ENCODE measurements around the gene DLG2. TPM values are rescaled to one million over a fixed set of nuclear protein-coding genes. Genes with fewer than 3 reads are reported as not detected.

DLG2 gene
- total RNA-seq, 1 donor from 2014 or later: 0.17 TPM

- DNase-seq (ENCODE audit: low read depth): peak; percentile 37
- H3K4me3 ChIP-seq (ENCODE audit: low read depth, low read length): no peak overlapping the region
- TF ChIP-seq, protein P1, sequence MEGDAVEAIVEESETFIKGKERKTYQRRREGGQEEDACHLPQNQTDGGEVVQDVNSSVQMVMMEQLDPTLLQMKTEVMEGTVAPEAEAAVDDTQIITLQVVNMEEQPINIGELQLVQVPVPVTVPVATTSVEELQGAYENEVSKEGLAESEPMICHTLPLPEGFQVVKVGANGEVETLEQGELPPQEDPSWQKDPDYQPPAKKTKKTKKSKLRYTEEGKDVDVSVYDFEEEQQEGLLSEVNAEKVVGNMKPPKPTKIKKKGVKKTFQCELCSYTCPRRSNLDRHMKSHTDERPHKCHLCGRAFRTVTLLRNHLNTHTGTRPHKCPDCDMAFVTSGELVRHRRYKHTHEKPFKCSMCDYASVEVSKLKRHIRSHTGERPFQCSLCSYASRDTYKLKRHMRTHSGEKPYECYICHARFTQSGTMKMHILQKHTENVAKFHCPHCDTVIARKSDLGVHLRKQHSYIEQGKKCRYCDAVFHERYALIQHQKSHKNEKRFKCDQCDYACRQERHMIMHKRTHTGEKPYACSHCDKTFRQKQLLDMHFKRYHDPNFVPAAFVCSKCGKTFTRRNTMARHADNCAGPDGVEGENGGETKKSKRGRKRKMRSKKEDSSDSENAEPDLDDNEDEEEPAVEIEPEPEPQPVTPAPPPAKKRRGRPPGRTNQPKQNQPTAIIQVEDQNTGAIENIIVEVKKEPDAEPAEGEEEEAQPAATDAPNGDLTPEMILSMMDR (conservative IDR thresholded peaks at IDR 0.05; ENCODE audit: low read depth, low read length): no peak
Measured at GRCh38 chr11:83566950-83567349, 2060.2 kb downstream of the DLG2 start.

GRCh38 chr11:83564870-83565269, 2062.3 kb downstream of the DLG2 start:
- no peak for DNase-seq (ENCODE audit: low read depth)

DNA sequence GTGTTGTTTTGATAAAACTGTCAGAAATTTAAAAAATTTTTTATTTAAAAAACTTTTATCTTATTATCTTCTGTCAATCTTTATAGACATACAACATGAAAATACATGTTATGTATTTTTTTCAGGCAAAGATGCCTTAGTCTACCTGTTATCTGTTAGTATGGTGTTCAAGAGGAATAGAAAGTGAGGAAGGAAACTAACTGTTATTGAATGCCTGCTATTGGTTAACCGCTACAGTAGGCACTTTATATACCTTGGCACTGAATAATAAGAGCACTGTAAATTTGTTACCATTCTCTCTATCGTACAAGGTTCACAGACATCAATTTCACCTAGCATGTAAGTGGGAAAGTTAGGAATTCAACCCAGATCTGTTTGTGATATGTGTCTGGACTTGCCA, 2068.9 kb downstream of the DLG2 start:
- TF ChIP-seq, protein P1 (conservative IDR thresholded peaks at IDR 0.05; ENCODE audit: low read depth, low read length): no peak
- H3K4me3 ChIP-seq (ENCODE audit: low read depth, low read length): no peak overlapping the region
- no peak for DNase-seq (ENCODE audit: low read depth)

More at GRCh38 chr11:83564870-83565269, 2062.3 kb downstream of the DLG2 start:
- no peak overlapping the region for H3K4me3 ChIP-seq (ENCODE audit: low read depth, low read length)
- TF ChIP-seq, protein P1 (conservative IDR thresholded peaks at IDR 0.05; ENCODE audit: low read depth, low read length): no peak

- no peak overlapping the region for H3K4me3 ChIP-seq (ENCODE audit: low read depth, low read length)
- TF ChIP-seq, protein P1 (conservative IDR thresholded peaks at IDR 0.05; ENCODE audit: low read depth, low read length): no peak
- DNase-seq (ENCODE audit: low read depth): no peak
Measured at GRCh38 chr11:83557653-83558052, 2069.5 kb downstream of the DLG2 start.

DNA sequence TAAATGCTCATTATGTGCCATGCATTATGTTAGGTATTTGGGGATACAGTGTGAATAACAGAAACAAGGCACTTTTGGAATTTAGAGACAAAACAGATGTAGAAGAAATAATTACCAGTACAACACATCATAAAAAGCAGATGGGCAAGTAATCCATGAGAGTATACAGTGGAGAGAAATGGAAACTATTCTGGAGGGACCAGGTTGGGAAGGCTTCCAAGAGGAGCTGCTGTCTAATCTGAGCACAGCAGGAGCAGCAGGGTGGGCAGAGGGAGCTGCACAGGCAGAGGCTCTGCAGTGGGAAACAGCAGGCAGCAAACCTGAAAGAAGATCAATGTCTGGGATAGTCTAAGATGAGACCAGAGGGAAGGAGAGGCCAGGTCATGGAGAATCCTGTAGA, 2072.3 kb downstream of the DLG2 start:
- H3K4me3 ChIP-seq (ENCODE audit: low read depth, low read length): no peak overlapping the region
- DNase-seq (ENCODE audit: low read depth): no peak
- TF ChIP-seq, protein P1 (conservative IDR thresholded peaks at IDR 0.05; ENCODE audit: low read depth, low read length): no peak

GRCh38 chr11:83549984-83550667, 2077.0 kb downstream of the DLG2 start:
- TF ChIP-seq, protein P1 (conservative IDR thresholded peaks at IDR 0.05; ENCODE audit: low read depth, low read length): no peak
- DNase-seq (ENCODE audit: low read depth): no peak
- no peak overlapping the region for H3K4me3 ChIP-seq (ENCODE audit: low read depth, low read length)

GRCh38 chr11:83546368-83546767, 2080.8 kb downstream of the DLG2 start:
- DNase-seq (ENCODE audit: low read depth): no peak
- TF ChIP-seq, protein P1 (conservative IDR thresholded peaks at IDR 0.05; ENCODE audit: low read depth, low read length): no peak
- no peak overlapping the region for H3K4me3 ChIP-seq (ENCODE audit: low read depth, low read length)

Measured in epithelial cell of proximal tubule (primary cell).